Mucosa of descending colon (tissue), 3 donors: ENCODE data around the gene LOXL4. TPM values are rescaled to one million over a fixed set of nuclear protein-coding genes. Genes with fewer than 3 reads are reported as not detected.

ENCODE experiments used
- ATAC-seq: fragments of 200-7000 bp; cut with Tn5 transposase; one replicate; pipeline ENCODE4 v1.9.1; 2020; ENCODE audit warnings: mild to moderate bottlenecking, moderate library complexity
- DNase-seq, 3 donors: peaks; one replicate each; pipeline ENCODE4 v3.0.0-alpha.2; 2020
- H3K36me3 ChIP-seq: fragments of 200-600 bp; one replicate; pipeline ENCODE4 v1.8.0; 2021; ENCODE audit warnings: low read depth, mild to moderate bottlenecking
- H3K4me1 ChIP-seq: fragments of 200-600 bp; one replicate; pipeline ENCODE4 v1.8.0; 2021; ENCODE audit warnings: low read depth, mild to moderate bottlenecking
- H3K4me3 ChIP-seq: fragments of 200-600 bp; one replicate; pipeline ENCODE4 v1.8.0; 2021; ENCODE audit warnings: mild to moderate bottlenecking
- H3K9me3 ChIP-seq: fragments of 200-600 bp; one replicate; pipeline ENCODE4 v1.8.0; 2021; ENCODE audit warnings: mild to moderate bottlenecking
- CTCF ChIP-seq: fragments of 200-600 bp; IDR thresholded peaks from one replicate; pipeline ENCODE4 v1.8.0; 2022; ENCODE audit warnings: antibody characterized with exemption, mild to moderate bottlenecking
- intact Hi-C, 2 donors: fragments of 100-400 bp; cut with DNase I in 1 of 2; cut with micrococcal nuclease in 1 of 2; formaldehyde crosslinking; loops; one replicate each; pipeline versions ENCODE4 v1.11.0 to v1.11.1; 2022; cut with DNase I, micrococcal nuclease
- total RNA-seq, 3 donors: library from RNA; stranded (reverse); fragmentation: NEBNext Ultra II Directional in 2 of 3; extraction: Animal tissue kit (Norgen Biotek cat#: 25700) in 2 of 3; gene quantifications; one replicate each; pipeline versions ENCODE4 v1.2.1 to v1.2.4, GENCODE V29; 2021 to 2023
- donor health status: DM: no; HTN: no; CAD: no; lungs with moderate emphysema.
- donor health status: DM: no; HTN: no; CAD: no.
- donor health status: DM: no; HTN: yes; CAD: no.

LOXL4 gene
- total RNA-seq, 3 donors from 2014 or later = 0.58 to 7.8 (median 0.58) TPM

GRCh38 chr10:98248018-98248417, 20.0 kb downstream of the LOXL4 start:
- intact Hi-C loops = no loop called here
- ATAC-seq = no peak
- no peak for DNase-seq
- no peaks in the 10 kb centered on the region for H3K36me3 ChIP-seq
- no peak for TF ChIP-seq CTCF
- H3K4me3 ChIP-seq = no peak overlapping the region
- H3K9me3 ChIP-seq = no peaks in the 10 kb centered on the region
- no peaks in the 10 kb centered on the region for H3K4me1 ChIP-seq

GRCh38 chr10:98246911-98247805, 20.8 kb downstream of the LOXL4 start:
- Histone ChIP-seq H3K36me3 (no peaks in the 10 kb centered on the region), H3K9me3 (no peaks in the 10 kb centered on the region), H3K4me3 (no peak overlapping the region), H3K4me1 (no peaks in the 10 kb centered on the region)
- intact Hi-C loops = no loop called here
- DNase-seq (no peak), ATAC-seq (no peak)
- no peak for TF ChIP-seq CTCF

- Histone ChIP-seq H3K4me3 (no peak overlapping the region), H3K4me1 (no peaks in the 10 kb centered on the region), H3K9me3 (no peaks in the 10 kb centered on the region), H3K36me3 (no peaks in the 10 kb centered on the region)
- TF ChIP-seq CTCF = no peak
- DNase-seq (no peak), ATAC-seq (no peak)
- intact Hi-C loops = loop anchor here in 1 of 2 donors (5.0 kb wide), 1 partner anchor 63 kb away; no protein-coding TSS in a partner anchor
These were observed 23.4 kb downstream of the LOXL4 start for GRCh38 chr10:98244586-98244985.

- Histone ChIP-seq H3K36me3 (no peaks in the 10 kb centered on the region), H3K4me1 (no peaks in the 10 kb centered on the region), H3K9me3 (no peaks in the 10 kb centered on the region), H3K4me3 (no peak overlapping the region)
- TF ChIP-seq CTCF = no peak
- DNase-seq (no peak), ATAC-seq (no peak)
- intact Hi-C loops = loop anchor here in 1 of 2 donors (5.0 kb wide), 1 partner anchor 63 kb away; no protein-coding TSS in a partner anchor
These were observed 23.9 kb downstream of the LOXL4 start for GRCh38 chr10:98244141-98244540.

GRCh38 chr10:98242823-98243222, 25.2 kb downstream of the LOXL4 start:
- no peak for TF ChIP-seq CTCF
- no peak for ATAC-seq

More at GRCh38 chr10:98242823-98243222, 25.2 kb downstream of the LOXL4 start:
- no peak for DNase-seq
- intact Hi-C loops = loop anchor here in 1 of 2 donors (5.0 kb wide), 1 partner anchor 64 kb away; no protein-coding TSS in a partner anchor
- Histone ChIP-seq H3K9me3 (no peaks in the 10 kb centered on the region), H3K4me1 (no peaks in the 10 kb centered on the region), H3K4me3 (no peak overlapping the region), H3K36me3 (no peaks in the 10 kb centered on the region)
